ENCODE data around the gene GDF10.

The GDF10 gene

DNA sequence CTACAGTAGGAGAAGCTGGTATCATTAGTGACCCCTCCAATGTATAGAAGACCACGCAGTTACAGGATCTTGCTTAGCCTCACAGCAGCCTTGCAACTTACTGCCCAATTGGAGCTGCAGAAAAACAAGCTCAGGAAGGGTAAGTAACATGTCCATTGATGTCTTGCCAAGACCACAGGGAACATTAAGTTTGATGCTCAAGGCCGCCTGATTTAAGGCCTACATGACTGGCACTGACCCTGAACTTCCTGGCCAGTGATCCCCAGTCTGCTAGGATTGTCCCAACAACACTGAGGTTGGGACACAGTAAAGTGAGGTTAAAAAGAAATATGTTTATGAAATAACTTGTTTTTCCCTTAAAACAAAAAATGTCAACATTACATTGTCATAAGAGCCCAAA lies 15.4 kb downstream of the GDF10 start:
- DNase-seq (ENCODE audit: low read depth in 2 of 2), result no peak

DNA sequence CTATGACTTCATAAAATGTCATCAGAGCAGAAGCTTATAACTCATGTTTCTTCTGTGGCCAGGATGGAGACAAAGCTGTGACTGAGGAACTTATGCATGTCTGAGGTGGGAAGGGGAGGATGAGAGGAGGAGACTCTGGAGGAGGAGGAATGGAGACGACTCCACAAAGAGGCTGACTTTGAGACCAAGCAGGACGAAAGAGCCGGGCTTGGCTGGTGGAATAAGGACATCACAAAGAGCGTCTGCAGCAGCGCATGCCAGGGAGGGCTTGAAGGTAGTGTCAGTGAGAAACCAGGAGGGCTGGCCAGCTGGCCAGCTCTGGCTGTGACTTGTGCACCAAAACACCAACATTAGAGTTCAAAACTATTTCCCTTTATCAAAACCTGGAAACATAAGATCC lies 16.1 kb downstream of the GDF10 start:
- DNase-seq (ENCODE audit: low read depth in 2 of 2), result no peak

DNA sequence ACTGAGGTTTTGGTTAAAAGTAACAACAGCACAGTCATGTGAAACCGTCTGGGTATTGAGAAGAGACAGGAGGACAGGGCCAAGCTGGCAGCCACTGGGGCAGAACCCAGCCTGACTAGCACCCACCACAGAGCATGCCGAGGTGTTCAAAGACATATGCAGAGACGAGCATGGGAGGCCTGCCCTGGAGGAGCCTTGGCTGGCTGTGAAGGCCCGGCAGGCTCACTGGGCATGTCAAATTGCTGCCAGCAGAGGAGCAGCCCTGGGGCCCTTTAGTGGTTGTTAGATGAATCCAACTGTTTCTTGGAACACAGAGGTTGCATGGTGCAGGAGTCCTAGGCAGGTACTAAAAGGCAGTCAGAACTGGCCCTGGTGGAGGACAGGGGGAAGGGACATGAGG lies 17.3 kb downstream of the GDF10 start:
- no peak for DNase-seq (ENCODE audit: low read depth in 2 of 2)

DNA sequence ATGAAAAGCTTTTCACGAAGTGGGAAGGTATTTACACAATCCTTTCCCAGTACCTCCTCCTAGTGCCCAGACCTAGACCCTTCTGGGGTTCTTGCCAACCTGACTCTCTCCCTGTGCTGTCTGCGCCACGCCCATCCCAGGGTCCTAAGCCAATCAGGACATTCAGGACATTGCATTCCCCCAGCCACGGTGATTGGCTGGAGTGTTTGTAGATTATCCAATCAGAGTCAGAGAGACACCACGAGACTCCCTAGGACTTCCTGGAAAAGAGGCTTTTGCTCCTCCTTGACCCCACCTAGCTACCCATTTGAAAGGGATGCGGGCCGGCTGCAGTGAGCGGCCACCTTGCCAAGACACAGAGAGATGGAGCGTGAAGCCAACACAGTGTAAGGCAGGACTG lies 18.7 kb downstream of the GDF10 start:
- no peak for DNase-seq (ENCODE audit: low read depth in 2 of 2)

DNA sequence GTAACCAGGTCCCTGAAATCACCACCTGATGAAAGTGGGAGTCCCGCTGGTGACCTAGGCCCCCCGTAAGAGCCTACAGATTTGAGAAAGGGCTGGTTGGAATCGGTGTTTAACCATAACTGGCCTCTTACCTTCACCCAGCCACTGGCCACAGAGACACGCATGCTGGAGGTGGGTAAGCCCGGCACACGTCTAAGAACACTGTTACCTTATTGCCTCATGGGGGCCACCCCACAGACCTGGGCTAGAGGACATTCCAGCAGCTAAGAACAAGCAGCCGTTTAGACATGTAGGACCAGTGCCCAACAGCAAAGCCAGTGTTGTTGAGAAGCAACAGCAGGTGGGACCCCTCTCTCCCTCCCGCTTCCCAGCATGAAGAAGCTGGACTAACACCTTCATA lies 19.8 kb downstream of the GDF10 start:
- DNase-seq (ENCODE audit: low read depth in 2 of 2), result no peak

DNA sequence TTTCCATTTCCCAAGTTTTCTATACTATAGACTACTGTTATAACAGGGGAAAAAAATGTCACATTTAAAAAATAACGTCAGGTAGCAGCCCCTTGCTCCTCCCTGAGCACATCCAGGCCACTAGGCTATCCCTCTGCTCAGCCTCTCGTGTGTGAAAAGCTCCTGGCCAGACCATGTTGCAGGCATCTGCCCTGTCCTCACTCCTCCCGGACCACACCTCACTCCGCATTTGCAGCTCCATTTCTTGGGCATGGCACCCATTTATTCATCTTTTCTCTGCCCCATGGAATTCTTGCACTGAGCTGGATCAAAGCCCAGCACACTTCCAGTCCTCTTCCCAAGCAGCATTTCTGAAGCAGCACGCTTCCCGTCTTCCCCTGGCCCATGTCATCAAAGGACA lies 20.8 kb downstream of the GDF10 start:
- no peak for DNase-seq (ENCODE audit: low read depth in 2 of 2)

DNA sequence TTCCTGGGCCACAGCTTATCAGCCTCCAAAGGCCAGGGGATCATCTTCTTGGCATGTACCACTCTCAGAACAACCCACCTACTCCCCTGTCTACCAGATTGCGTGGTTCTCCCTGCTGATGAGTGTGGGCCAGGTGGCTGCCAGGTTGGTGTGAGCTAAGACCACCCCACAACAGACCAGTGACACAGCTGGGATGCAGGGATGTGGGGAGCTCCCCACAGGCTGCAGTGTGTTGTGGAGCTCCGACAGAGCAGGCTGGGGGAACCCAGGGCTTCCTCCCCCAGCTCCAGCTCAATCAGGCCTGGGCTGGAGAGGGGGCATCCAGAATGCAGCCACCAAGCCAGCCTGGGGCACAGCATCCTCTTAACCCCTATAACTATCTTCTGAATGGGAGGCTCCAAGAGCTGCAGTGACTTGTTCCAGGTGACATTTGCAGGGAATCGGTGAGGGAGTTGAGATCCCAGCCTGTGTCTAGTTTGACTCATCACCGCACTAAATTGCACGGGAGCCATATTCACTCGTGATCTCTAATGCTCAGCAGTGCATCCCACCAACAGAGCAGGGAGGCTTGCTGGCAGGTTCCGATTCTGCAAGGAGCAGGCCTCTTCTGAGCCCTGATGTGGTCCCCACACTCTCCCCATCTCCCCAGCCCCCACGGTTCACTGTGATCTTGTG lies 21.7 kb downstream of the GDF10 start:
- no peak for DNase-seq (ENCODE audit: low read depth in 2 of 2)

DNA sequence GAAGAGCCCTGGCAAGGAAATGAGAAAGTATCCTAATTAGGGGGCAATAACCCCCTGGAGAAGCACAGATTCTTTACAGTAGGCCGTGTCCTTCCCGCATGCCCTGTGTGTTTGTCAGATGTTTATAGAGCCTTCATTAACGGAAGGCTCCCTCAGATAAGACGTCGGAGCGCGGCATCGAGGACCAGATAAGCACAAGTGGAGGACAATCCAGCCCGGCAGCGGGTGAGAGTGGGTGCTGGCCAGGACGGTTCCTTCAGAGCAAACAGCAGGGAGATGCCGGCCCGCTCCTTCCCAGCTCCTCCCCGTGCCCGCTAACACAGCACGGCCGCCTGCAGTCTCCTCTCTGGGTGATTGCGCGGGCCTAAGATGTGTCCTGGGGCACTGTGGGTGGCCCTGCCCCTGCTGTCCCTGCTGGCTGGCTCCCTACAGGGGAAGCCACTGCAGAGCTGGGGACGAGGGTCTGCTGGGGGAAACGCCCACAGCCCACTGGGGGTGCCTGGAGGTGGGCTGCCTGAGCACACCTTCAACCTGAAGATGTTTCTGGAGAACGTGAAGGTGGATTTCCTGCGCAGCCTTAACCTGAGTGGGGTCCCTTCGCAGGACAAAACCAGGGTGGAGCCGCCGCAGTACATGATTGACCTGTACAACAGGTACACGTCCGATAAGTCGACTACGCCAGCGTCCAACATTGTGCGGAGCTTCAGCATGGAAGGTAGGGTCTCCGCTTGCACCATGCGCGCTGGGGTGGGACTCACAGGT lies 22.5 kb downstream of the GDF10 start, which contains the start of gene GDF2:
Gene GDF2 (plus strand): TSS at position 155 of the 762 bp plus-strand sequence. CDS start 215 bp downstream, at position 370.
- no peak for DNase-seq (ENCODE audit: low read depth in 2 of 2)

DNA sequence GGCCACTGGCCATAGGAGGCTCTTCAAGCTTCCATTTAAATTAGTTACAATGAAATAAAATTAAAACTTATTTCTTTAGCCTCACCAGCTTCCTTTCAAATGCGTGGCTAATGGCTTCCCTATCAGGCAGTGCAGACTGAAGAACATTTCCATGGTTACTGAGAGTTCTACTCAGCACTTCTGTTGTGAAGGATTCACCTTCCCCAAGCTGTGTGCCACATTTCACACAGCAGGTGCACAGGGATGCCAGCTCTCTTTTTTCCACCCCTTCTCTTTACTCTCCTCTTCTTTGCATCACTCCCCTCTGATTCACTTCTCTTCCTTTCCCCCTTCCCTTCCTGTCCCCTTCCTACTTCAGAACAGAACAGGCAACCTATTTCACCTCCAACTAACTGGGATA lies 23.1 kb downstream of the GDF10 start:
- DNase-seq (ENCODE audit: low read depth in 2 of 2), result no peak

DNA sequence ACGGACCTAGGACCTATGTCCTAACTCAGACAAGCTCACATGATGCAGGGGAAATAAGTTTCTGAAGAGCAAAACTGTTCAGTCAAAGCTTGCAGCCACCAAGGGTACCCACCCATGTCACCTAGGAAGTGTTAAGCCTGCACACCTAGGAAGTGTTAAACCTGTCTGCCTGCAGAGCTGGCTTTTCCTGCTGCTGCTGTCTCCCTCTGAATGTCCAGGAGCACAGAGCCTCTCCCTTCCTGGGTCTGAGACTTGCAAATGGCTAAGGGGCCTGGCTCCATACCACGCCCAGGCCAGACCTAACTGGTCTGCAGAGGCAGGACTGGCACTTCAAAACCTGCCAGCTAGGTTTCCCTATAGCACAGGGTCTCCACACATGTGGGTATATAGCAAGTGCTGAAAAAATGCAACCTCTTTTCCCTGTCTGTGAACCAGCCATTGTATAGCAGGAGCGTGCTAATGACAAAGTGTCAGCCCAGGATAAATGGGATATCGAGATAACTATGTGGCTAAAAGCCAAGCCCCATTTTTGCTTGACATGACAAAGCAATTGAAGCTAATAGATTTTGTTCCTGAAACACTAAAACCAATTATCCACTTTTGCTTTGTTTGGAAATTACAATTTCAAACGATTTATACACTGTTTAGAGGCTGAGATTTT lies 23.8 kb downstream of the GDF10 start:
- DNase-seq (ENCODE audit: low read depth in 2 of 2), result no peak

DNA sequence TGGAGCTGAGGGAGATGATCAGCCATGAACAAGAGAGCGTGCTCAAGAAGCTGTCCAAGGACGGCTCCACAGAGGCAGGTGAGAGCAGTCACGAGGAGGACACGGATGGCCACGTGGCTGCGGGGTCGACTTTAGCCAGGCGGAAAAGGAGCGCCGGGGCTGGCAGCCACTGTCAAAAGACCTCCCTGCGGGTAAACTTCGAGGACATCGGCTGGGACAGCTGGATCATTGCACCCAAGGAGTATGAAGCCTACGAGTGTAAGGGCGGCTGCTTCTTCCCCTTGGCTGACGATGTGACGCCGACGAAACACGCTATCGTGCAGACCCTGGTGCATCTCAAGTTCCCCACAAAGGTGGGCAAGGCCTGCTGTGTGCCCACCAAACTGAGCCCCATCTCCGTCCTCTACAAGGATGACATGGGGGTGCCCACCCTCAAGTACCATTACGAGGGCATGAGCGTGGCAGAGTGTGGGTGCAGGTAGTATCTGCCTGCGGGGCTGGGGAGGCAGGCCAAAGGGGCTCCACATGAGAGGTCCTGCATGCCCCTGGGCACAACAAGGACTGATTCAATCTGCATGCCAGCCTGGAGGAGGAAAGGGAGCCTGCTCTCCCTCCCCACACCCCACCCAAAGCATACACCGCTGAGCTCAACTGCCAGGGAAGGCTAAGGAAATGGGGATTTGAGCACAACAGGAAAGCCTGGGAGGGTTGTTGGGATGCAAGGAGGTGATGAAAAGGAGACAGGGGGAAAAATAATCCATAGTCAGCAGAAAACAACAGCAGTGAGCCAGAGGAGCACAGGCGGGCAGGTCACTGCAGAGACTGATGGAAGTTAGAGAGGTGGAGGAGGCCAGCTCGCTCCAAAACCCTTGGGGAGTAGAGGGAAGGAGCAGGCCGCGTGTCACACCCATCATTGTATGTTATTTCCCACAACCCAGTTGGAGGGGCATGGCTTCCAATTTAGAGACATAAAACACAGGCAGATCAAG lies 25.6 kb downstream of the GDF10 start:
- DNase-seq (ENCODE audit: low read depth in 2 of 2), result no peak

DNA sequence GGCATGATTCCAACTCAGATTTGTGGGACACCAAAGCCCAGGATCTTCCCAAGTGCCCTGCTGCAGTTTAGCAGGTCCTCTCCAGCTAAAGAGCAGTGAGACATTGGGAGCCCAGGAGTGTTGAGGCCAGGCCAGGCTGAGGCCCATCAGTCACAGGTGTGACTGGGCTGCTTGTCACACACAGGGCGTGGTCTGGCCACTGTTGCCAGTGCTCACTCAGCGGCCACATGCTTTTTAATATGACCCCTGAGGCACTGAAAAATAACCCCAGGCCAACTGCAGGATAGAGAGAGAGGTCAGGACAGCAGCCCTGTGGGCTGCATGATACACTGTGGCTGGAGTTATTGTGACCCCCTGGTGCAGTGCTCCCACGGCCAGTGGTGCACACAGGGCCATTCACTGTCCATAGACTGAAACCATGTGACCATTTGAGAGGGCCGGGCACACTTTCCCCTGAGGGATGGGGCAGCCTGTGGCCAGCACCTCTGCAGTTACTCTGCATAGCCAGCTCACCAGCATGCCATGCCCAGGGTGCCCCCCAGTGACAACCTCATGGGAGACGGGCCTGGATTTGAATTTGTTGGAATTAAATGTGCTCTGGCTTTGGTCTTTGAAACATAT lies 26.4 kb downstream of the GDF10 start:
- DNase-seq (ENCODE audit: low read depth in 2 of 2), result no peak

DNA sequence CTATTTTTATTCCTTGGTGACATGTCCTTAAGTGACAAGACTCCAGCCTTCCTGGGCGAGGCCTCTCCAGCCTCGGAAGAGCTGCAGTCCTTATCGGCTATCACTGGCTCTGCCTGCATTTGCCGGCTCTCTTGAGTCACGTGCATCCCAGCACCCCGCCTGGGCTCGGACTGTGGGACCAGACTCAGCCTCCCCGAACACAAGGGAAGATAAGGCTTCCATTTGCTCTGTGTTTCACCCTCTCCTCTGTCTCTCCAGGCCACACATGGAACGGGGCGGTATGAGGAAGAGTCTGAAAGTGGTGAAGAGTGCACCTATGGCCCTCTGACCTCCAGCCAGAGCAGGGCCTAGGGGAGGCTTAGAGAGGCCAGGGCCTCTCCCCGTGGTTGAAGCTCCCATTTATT lies 26.9 kb downstream of the GDF10 start:
- no peak for DNase-seq (ENCODE audit: low read depth in 2 of 2)

DNA sequence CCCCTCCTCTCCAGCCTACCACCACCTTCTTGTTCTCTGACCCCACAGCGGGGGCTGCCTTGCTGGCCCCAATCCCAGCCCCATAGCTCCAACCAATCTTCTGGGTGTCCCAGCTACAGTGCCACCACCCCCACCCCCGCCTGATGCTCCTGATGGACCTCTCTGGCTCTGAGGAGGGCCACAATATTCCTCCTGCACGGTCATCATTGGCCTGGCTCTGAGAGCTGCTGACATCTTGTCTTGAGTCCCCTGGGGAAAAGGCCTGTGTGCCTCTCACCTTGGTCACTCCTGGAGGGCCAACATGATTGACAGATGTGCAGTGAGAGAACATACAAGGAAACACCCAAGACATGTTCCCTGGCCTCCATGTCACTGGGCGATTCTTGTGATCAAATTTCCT lies 29.9 kb downstream of the GDF10 start:
- DNase-seq (ENCODE audit: low read depth in 2 of 2), result no peak

DNA sequence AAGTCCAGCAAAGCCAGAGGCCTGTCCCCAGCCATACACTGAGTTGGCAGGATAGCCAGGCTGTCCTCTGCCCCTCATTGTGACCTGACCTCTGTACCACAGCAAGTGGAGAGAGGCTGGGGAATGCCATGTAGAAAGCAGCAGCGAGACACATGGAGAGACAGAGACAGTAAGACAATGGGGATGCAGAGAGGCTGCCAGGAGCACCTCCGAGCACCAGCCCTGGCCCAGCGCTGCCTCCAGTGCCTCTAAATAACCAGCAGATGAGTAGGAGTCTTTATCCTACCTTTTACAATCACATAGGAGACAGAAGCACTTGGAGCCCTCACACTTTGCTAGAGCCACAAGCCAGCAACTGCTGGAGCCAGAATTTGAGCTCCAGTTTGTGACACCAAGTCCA lies 30.4 kb downstream of the GDF10 start:
- DNase-seq (ENCODE audit: low read depth in 2 of 2), result no peak

DNA sequence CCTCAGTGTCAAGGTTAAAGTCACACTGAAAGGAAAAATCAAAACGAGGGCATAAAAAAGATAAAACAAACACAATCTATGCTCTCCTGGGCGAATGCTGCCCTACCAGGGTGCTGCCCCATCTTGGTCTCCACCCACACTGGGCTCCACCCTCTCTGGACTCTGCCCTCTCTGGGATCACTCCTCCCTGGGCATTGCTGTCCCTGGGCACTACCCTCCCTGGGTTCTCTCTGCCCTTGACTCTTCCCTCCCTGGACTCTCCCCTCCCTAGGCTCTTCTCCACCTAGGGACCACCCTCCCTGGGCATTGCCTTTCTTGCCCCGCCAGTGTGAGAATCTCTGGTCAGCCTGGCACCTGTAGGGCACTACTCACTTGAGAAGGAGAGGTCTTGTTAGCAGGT lies 30.8 kb downstream of the GDF10 start:
- no peak for DNase-seq (ENCODE audit: low read depth in 2 of 2)

DNA sequence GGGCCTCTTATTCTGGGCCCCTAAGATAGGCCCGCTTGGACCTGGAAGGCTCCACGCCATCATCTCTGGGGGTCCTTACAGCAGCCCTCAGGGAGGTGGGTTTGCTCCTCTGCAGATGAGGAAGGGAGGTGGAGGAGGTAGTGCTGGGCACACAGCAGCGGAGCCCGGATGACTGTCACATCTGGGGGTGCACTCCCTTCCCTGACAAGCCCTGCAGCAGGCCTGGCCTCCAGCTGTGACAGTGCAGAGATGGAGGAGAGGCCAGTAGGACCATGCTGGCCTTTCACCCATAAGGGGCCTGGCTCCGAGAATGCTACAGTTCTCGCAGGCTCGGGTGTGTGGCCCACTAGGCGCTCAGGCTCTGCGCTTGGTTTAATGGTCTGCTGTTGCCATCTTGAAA lies 31.5 kb downstream of the GDF10 start:
- no peak for DNase-seq (ENCODE audit: low read depth in 2 of 2)

DNA sequence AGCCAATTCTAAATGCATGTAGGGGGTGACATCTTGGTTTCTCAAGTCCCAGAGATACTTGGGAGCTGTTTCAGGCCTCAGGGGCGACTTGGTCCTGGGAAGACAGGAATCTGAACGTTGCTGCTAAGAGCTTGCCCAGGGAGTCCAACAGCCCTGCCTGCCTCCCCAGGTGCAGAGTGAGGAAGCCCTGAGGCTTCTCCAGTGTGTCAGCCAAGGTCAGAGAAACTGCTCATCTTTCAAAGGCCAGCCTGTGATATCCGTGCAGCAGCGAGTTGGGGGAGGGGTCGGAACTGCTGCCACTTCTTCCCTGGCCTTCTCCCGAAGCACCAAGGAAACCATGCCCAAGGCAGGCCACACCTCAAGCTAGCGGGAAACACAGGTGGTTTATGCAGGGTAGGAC lies 32.0 kb downstream of the GDF10 start:
- no peak for DNase-seq (ENCODE audit: low read depth in 2 of 2)

DNA sequence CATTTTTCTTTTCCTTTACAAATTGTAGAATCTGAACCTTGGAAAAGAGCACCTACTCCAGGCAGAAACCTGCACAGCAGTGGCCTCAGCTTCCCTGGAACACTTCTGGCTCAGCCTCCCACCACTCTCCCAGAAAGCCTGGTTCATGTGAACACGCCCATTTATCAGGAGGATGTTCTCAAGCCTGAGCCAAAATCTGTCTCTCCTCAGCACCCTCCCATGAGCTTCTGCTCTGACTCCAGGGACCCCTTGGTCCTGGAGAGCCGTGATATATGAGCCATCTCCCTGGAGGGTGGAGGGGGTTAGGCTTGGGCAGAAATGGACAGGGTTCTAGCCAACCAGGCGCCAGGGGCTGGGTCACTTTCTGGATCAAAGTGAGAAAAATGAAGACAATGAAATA lies 32.4 kb downstream of the GDF10 start:
- no peak for DNase-seq (ENCODE audit: low read depth in 2 of 2)

DNA sequence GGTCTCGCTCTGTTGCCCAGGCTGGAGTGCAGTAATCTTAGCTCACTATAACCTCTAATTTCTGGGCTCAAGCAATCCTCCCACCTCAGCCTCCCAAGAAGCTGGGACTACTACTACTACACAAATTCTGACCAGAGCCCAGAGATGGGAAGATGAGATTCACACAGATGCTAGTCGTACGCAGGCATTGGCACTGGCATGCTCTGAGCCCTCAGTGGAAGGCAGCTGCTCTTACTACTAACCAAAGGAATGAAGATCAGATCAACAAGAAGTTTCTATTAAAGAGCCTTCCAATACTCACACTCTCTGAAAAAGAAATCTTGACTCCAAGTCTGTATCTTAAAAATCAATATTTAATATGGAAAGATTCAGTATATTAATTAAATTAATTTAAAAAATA lies 32.9 kb downstream of the GDF10 start:
- no peak for DNase-seq (ENCODE audit: low read depth in 2 of 2)

DNA sequence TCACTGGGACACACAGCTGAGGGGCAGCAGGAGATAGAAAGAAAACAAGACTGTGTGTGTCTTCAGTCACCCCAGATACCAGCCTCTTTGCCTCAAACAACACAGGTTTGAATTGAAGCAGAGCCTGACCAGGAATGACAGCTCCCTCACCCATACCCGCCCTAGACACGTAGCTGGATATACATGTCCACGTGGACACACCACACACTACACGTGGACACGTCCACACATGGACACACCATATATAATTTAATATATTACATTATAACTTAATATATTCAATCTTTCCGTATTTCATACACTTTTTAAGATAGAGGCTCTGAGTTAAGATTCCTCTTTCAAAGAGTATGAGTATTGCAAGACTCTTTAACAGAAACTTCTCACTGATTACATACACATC lies 33.5 kb downstream of the GDF10 start:
- DNase-seq (ENCODE audit: low read depth in 2 of 2), result no peak

Measured in stimulated activated CD4-positive, alpha-beta T cell treated with anti-CD3 and anti-CD28 coated beads, Interleukin-12 subunit alpha, Interleukin-12 subunit beta, amount 100 ng/mL, for 24 hours (primary cell).